Midbrain (tissue), 1 donor: ENCODE results near the gene DPYSL5.

Experiments
- DNase-seq: peaks from one replicate; lab custom pipeline; 2025; lab: John Stamatoyannopoulos, UW

The DPYSL5 gene

DNA sequence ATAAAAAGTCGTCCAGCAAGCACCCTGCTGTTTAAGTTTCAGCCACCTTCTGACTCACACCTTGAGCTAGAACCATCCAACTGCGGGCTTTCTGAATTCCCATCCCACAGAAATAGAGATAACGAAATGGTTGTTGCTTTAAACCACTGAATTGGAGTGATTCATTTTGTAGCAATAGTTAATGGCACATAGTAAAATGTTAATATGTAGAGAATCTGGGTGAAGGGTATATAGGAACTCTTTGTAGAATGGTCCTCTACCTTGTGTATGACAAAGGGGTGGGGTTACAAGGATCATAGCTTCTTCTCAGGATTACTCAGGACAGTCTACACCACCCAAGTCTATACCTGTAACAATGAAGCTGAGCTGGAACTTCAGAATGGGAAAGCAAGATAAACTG lies 120.1 kb downstream of the DPYSL5 start:
- no peak for DNase-seq

DNA sequence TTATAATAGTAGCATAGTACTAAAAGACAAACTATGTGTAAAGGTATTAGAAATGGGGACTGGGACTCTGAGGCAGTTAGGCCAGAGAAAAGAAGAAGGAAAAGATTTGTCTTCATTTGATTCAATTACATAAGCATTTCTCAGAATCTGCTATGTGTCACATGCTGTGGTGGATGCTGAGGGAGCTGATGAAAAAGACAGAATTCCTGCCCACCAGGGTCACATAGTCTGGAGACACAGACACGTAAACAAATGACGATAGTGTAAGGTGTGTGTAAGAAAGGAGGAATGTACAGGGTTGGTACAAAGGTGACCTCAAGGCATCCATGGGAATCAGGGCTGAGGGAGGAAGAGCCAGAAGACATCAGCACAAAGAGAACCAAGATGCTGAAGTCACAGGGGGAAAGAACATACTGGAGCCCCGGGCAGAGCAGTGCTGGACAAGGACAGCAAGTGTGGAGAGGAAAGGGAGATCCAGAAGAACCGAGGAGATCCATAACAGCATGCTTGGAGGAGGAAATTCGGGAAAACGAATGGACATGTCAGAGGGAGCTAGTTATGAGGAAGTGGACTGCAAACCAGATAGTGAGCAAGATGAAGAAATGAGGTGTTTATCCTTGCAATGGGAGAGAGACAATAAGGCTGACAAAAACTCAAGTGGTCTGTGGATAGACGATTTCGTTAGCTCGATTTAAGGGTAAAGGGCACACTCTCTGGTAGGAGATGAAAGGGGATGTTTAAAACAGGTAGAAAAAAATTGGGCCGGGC lies 121.3 kb downstream of the DPYSL5 start:
- no peak for DNase-seq

GRCh38 chr2:26970244-26970927 lies 122.5 kb downstream of the DPYSL5 start, which contains the start of gene MAPRE3:
Gene MAPRE3 (plus strand): TSS chr2:26970637. CDS start chr2:27022219, 51,582 bp downstream.
- peak; percentile 87 for DNase-seq

- DNase-seq, result no peak
These were observed 123.1 kb downstream of the DPYSL5 start for GRCh38 chr2:26970928-26971627.

GRCh38 chr2:26971911-26972786 lies 124.2 kb downstream of the DPYSL5 start:
- no peak for DNase-seq

GRCh38 chr2:26974352-26974751 lies 126.4 kb downstream of the DPYSL5 start:
- DNase-seq, result no peak

GRCh38 chr2:26975102-26975501 lies 127.2 kb downstream of the DPYSL5 start:
- DNase-seq, result no peak

DNA sequence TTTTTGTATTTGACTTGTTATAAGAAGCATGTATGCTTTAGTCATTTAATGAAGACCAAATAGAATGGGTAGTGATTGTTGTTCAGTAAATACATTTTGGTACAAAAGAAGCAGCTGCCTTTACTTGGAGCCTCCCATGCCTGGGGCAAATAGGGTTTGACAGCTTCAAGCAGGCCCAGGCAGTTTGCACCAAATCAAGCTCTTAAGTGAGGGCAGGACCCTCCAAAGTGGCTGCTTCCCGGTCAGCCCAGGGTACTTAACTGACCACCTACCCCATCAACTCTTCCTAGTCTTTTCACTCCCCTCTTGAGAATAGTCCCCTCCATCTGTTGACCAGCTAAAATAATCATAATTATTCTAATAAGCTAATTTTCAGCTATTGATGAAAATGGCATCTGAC lies 127.7 kb downstream of the DPYSL5 start:
- no peak for DNase-seq

DNA sequence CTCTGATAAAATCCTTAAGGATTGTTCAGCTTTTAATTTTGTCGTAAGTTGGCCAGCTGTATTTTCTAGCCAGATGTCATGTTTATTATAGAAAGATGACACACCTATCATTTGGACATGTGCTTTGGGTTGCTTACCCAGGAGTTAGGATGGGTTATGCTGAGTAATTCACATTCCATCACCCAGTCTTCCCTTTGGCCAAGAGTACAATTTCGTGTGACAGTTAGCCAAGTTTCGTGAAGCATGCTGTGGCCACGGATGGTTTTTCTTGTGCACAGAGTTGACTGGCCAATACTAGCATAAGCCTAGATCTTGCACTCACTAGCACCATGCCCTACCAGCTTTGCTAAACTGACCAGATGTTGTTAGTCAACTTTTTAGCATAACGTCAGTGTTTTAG lies 128.3 kb downstream of the DPYSL5 start:
- no peak for DNase-seq

DNA sequence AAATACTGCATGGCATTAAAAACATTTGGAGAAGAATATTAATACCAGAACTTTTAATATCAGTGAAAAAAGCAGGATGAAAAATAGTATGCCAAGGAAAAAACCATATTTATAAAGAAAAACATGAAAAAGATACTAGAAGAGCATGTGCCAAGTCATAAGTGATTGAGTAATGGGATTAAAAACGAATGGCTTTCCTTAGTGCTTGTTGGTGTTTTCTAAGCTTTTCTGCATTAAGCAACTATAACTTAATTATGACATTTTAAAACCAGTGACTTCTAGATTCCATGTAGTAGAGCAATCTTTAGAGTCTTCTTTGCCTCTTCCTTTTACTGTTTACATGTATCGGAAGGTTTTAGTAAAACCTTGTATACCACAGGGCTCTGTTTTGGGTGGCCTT lies 129.1 kb downstream of the DPYSL5 start:
- DNase-seq, result no peak

- no peak for DNase-seq
These were observed 130.2 kb downstream of the DPYSL5 start for GRCh38 chr2:26978061-26978596.

DNA sequence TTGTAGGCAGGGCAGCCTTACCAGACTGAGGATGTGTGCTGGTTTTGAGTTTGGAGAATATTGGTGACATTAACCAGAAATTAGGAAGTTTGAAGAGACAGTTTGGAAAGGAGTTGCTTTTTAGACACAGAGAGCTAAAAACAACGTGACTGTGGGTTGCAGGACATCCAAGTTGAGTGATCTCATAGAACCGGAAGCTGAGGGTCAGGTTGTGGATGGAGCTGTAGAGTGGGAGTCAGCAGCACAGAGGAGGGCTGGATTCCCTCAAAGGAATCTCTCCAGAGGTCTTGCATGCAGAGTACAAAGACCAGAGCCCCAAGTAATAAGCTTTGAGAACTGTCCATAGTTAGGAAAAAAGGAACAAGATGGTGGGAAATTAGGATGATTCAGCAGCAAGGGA lies 131.8 kb downstream of the DPYSL5 start:
- DNase-seq, result no peak

- DNase-seq, result no peak
These were observed 133.0 kb downstream of the DPYSL5 start for GRCh38 chr2:26980971-26981370.

- peak; percentile 71 for DNase-seq
These were observed 134.3 kb downstream of the DPYSL5 start for GRCh38 chr2:26982102-26982742.

- DNase-seq, result no peak
These were observed 135.8 kb downstream of the DPYSL5 start for GRCh38 chr2:26983746-26984145.

- DNase-seq, result no peak
These were observed 137.9 kb downstream of the DPYSL5 start for GRCh38 chr2:26985807-26986206.

DNA sequence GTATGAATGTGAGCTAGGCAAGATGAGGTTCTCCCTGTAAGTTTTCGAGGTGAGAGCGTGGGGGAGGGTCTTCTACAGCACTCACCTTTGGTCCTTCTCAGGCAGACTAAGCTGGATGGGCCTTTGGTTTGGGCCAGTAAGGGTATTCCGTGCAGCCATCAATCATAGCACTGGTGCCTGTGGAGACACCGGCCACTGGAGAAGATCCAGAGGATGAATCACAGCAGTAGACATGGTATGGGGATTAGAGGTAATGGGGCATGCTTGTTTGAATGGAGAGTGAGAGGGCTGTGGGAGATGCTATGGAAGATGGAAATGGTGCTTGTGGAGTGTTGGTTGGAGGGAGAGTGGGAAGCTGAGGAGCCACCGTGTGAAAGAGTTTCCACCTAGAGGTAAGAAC lies 138.6 kb downstream of the DPYSL5 start:
- no peak for DNase-seq

GRCh38 chr2:26988058-26988860 lies 140.3 kb downstream of the DPYSL5 start:
- DNase-seq, result no peak

DNA sequence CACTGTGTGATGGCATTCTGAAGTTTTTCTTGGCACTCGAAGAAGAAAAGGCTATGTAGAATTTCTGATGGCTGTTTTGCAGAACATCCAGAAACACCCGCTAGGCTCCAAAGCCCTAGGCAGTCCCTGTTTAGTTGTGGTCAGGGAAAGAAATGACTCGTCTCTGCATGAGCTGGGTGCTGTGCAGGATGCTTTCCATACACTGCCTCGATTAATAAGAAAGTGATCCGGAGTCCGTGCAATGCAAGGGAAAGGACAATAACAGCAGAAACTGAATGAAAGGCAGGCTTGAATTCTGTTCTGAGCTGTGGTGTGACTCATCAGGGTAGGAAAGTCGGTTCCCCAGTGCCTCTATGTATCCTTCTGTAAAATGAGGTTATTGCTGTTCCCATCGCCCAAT lies 141.2 kb downstream of the DPYSL5 start:
- DNase-seq, result no peak

- DNase-seq, result no peak
These were observed 143.8 kb downstream of the DPYSL5 start for GRCh38 chr2:26991717-26992116.
